GM12891 (cell line): ENCODE data around the gene DYNLT1.

ENCODE experiments used
- DNase-seq: peaks from one replicate; pipeline ENCODE4 v3.0.0; 2011; ENCODE audit warnings: low spot score; ENCODE audit not compliant: insufficient read length
- FAIRE-seq: peaks from 2 replicates; lab custom pipeline; 2011; peaks lifted over from hg19 to GRCh38; lab: Jason Lieb, UNC
- PAX5 ChIP-seq: IDR thresholded peaks from 2 replicates; pipeline ENCODE4 v1.6.1; 2011; ENCODE audit warnings: low read length, moderate library complexity, mild to moderate bottlenecking; ENCODE audit not compliant: insufficient read depth, severe bottlenecking
- POLR2A ChIP-seq: IDR thresholded peaks from 2 replicates; pipeline ENCODE4 v1.6.1; 2011; ENCODE audit warnings: low read depth, low read length, control low read depth
- POLR2AphosphoS5 ChIP-seq: IDR thresholded peaks from 2 replicates; pipeline ENCODE4 v1.6.1; 2011; ENCODE audit warnings: low read depth, low read length, control low read depth
- POU2F2 ChIP-seq: IDR thresholded peaks from 2 replicates; pipeline ENCODE4 v1.6.1; 2011; ENCODE audit warnings: low read depth, mild to moderate bottlenecking, control low read depth, low read length, moderate library complexity
- SPI1 ChIP-seq: IDR thresholded peaks from 2 replicates; pipeline ENCODE4 v1.6.1; 2011; ENCODE audit warnings: low read depth, low read length, control low read depth
- TAF1 ChIP-seq: IDR thresholded peaks from 2 replicates; pipeline ENCODE4 v1.6.1; 2011; ENCODE audit warnings: low read depth, low read length, control low read depth

DYNLT1 gene

DNA sequence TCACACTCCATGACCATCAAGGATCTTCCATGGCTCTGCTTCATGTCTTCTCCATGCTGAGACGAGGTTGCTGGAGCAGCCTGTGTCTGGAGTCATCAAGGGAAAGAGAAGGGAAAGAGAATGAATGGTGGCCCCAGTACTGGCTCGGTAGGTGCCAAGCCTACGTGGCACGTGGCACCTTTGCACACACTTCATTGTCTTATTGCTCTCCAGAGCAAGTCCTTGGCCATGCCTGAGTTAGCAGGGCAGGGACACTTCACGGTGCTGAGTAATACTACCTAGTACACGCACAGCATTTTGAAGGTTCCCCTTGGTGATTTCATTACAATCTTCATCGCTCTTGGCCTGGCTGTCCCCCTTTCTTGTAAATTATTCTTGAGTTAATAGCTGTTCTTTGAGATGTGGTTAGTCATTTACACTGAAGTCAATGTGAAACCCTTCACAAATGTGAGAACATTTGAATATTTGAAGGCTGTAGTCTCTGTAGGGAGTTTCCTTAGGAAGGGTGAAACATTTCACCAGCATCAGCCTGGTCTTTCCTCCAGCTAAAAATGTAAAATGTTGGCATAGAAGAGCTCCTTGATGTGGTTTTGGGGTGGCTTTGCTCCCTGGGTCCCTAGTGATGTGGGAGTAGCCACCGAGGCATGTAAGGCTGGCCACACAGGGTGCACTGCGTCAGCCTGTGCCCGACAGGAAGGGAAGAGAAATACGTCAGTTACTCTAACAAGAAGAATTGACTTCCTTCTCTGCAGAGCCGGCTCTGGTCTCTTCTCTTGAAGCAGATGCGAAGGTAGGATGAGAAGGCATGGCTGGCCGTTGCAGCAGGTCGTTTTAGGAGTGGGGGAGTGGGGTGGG is 5.0 kb upstream of the DYNLT1 start, which contains the start of gene SYTL3:
TSS of gene SYTL3 (plus strand) at position 766 of the 855 bp plus-strand sequence. CDS start 13,215 bp downstream, outside the sequence.
- TF ChIP-seq POU2F2 (no peak), POLR2AphosphoS5 (peak; percentile 26; the same call in 1 of the 2 replicates), TAF1 (peak; percentile 69; the same call in 1 of the 2 replicates), PAX5 (peak; percentile 91), POLR2A (no peak), SPI1 (peak; percentile 68)
- FAIRE-seq (peak; percentile 87), DNase-seq (no peak)

DNA sequence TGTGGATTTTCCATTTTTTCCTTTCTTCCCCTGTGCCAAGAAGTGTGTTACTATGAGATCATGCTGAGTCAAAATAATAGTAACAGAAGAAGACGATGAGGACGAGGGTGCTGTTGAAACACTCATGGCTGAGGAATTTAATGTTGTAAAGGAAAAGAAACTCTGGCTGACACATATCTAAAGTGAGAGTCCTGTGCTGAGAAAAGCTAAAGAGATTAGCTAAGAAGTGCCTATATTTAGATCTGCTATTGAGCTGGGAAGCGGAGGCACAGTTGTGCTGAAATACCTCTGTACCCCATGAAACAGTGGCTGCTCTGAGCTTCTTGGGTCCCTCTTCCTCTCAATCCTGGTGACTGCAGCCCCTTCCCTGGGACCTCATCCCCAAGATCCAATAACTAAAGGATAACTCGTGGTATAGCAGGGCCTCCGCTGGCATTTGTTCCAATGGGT is 4.2 kb upstream of the DYNLT1 start:
- TF ChIP-seq POLR2AphosphoS5 = no peak
- TF ChIP-seq PAX5 = no peak
- no peak for TF ChIP-seq TAF1
- TF ChIP-seq SPI1 = peak; percentile 11; the same call in 1 of the 2 replicates
- peak; percentile 55 for TF ChIP-seq POU2F2
- no peak for DNase-seq
- FAIRE-seq = peak; percentile 69

DNA sequence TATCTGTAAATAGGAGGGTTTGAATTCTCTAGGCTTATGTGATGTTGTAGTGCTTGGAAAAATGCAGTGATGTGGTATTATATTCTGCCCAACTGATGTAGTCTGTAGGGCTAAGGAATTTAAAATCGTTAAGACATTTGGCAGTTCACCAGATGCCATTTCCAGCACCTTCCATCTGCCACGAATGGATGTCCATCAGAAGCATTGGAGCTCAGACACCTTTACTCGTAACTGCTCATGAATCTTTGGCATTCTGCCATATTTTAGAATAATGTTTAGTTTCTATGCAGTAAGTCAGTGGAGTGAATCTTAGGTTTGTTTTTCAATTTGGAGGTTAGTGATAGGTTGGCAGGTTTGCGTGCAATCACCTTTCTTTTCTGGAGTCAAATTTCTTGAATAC is 3.0 kb upstream of the DYNLT1 start:
- DNase-seq (no peak), FAIRE-seq (no peak)
- TF ChIP-seq POLR2A = no peak
- no peak for TF ChIP-seq POU2F2

DNA sequence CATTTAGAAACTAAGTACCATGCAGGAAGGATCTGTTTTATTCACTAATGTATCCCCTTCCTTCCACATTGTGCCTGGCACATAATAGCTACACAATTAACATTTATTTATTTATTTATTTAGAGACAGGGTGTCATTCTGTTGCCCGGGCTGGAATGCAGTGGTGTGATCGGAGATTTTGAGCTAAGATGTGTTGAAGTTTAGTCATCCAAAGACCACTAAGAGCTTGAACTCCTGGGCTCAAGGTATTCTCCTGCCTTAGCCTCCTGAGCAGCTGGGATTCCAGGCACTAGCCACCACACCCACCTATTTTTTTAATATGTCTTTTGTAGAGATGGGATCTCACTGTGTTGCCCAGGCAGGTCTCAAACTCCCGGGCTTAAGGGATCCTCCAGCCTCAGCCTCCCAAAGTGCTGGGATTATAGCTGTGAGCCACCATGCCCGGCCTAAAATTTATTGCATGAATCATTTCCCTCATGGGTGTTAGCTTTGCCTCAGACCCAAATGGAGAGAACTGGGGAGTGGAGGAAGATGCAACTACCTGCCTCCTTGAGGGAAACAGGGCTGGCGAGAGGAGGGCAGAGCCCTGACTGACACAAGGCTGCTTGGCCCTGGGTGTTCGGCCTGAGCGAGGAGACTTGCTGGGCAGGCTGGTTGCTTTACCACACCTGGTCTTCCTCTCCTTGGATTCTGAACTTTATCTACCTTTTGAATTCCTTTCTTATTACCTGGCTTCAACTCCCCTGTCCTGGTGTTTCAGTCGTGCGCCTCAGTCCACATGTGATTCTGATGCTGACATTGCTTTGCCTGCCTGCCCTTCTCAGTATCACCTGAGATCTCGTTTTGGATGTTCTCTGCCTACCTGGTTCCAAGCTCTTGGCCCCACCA is 1.7 kb upstream of the DYNLT1 start:
- DNase-seq (no peak), FAIRE-seq (no peak)
- TF ChIP-seq TAF1 = no peak
- no peak for TF ChIP-seq PAX5
- no peak for TF ChIP-seq SPI1
- TF ChIP-seq POU2F2 = no peak
- no peak for TF ChIP-seq POLR2AphosphoS5
- TF ChIP-seq POLR2A = no peak

DNA sequence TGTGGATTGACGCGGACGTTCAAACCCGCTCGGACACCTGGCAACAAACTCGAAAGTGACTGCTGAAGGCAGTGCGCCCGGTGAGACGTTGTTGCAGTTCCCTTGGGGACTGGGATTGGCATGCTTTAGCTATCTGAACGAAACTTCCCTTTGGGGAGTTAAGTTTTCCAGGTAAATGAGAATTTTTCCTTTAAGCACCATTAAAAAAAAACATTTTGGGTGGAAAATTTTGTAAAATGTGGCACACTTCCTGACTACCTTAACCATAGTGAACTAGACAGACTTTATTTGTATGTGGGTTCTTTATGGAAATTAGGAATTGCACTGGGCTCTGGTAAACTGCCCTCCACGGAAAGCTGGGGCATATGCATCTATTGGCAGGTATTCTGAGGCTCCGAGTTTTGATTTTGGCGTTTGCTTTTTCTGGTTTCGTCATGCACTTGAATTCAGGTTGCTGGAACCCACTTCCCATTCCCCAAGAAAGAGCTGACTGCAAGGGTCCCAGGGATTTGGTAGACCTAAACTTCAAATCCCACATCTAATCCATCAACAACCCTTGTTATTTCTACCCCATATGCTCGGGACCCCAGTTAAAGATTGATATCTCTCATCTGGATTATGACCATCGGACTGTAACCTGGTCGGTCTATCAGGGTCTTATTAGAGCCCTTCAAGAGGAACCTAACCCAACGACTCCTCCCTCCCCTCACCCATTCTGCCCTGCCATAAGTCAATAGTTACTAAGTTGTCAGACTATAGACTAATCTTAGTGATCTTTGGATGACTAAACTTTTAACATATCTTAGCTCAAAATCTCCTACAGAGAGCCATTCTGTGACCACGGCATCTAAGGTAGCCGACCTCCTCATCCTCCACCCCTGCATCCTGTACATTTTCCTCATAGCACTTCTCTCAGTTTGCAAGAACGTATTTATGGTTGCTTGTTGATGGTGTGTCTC is 800 bp upstream of the DYNLT1 start:
- TF ChIP-seq POLR2A = no peak
- TF ChIP-seq PAX5 = no peak
- no peak for TF ChIP-seq POLR2AphosphoS5
- no peak for TF ChIP-seq TAF1
- no peak for TF ChIP-seq POU2F2
- TF ChIP-seq SPI1 = no peak
- DNase-seq (no peak), FAIRE-seq (no peak)

DNA sequence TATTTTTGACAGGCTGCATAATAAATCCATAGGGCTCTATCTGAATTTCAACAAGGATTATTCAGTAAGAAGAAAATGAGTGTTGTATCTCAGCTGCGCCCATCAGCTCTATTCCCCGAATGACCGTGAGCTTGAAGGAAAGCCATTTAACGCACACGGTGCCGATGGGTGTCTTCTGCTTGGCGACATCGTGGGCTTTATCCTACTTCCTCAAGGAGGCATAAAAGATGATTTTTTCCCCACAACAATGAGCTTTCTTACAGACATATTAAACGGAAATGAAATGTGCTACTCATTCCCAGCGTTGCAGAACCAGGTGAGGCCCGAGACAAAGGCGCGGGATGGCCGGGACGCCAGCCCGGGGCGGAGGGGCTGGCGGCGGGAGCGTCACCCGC is 710 bp downstream of the DYNLT1 start:
- no peak for FAIRE-seq
- DNase-seq = no peak
- no peak for TF ChIP-seq POU2F2
- no peak for TF ChIP-seq TAF1
- no peak for TF ChIP-seq POLR2AphosphoS5
- TF ChIP-seq PAX5 = no peak
- no peak for TF ChIP-seq POLR2A

DNA sequence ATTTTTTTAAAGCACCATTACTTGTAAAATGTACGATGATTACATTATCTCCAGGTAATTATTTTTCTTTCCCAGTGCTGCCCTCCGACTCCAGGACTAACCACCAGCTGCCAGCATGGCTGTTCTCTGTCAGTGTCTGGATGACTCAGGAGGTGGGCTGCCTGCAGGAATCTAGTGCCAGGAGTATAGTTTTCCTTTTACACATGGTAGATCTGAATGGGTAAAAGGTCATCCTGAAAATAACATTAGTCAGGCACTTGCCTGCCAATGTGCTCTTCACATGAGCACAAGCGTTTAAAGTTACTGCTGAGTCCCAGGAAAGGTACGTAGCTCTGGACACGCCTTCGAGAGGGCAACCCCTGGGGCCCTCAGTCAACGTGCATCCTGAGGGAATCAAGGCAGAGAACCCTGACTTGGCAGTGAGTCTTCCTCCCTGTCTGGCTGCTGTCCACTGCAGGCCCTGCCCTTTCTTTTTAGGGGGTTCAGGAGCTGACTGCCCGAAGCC is 2.4 kb downstream of the DYNLT1 start:
- FAIRE-seq (no peak), DNase-seq (no peak)
- no peak for TF ChIP-seq POU2F2
- no peak for TF ChIP-seq PAX5
- TF ChIP-seq POLR2AphosphoS5 = no peak; the same call in 1 of the 2 replicates
- peak; percentile 31; the same call in 1 of the 2 replicates for TF ChIP-seq POLR2A
- TF ChIP-seq TAF1 = no peak

DNA sequence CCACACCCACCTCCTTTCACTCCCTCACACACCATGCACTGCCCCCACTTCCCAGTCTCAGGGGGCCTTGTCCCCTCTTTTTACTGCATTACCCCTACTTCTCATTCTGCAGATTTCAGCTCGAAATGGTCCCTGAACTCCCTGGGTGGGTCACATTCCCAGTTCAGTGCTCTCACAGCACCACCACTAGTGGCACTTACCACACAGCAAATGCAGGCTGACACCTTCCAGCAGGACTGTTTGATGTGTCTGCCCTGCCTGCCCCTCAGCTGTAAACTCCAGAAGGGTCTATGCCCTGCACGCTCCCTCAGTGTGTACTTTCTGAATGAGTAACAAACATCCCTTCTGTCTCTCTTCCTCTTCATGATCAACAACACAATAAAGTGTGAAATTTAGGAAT is 4.0 kb downstream of the DYNLT1 start:
- DNase-seq = no peak
- TF ChIP-seq POLR2A (no peak), SPI1 (no peak), PAX5 (no peak), TAF1 (no peak), POU2F2 (no peak), POLR2AphosphoS5 (no peak)
- no peak for FAIRE-seq
